Measurements from ENCODE around the gene COMMD8. TPM values are rescaled to one million over a fixed set of nuclear protein-coding genes. Genes with fewer than 3 reads are reported as not detected.

The COMMD8 gene
- total and polyA plus RNA-seq, 4 donors: 3.6 to 17.5 (median 9.0) TPM

GRCh38 chr4:47473141-47473750, 9.7 kb upstream of the COMMD8 start (continued):
- no peak for TF ChIP-seq CTCF (IDR thresholded peaks at IDR 0.05; ENCODE audit: low read depth, low read length, missing input control)
- TF ChIP-seq SP1 (IDR thresholded peaks at IDR 0.05): no peak

DNA sequence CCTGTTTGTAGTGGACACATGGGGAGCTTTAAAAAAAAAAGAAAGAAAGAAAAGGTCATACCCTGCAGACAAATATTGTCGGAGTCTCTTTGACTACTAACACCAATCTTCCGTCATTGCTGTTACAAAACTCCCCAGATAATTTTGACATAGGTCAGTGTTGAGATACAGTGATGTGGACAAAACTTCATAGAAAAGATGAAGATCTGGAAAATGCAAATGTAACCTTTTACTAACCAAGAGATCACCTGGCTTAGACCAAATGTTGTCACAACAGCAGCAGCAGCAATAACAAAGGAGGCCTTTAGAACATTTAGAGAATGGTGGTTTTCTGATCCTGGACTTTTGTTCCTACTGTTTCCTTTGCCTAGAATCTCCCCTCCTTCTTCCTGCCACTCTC, 8.1 kb upstream of the COMMD8 start:
- Histone ChIP-seq H3K4me3 (ENCODE audit: low read depth in 1 of 3, low read length in 3 of 3) (no peak overlapping the region), H3K36me3 (ENCODE audit: control insufficient read depth in 4 of 4, insufficient read depth in 3 of 4, low read depth in 1 of 4, low read length in 3 of 4) (no peaks in the 10 kb centered on the region), H3K4me1 (ENCODE audit: control insufficient read depth in 4 of 4, insufficient read depth in 4 of 4, low read length in 3 of 4) (no peaks in the 10 kb centered on the region), H3K9me3 (ENCODE audit: control insufficient read depth in 4 of 4, low read length in 3 of 4) (no peaks in the 10 kb centered on the region), H3K9ac (ENCODE audit: low read depth in 1 of 2, low read length in 2 of 2) (no peak overlapping the region), H3K27ac (ENCODE audit: low read depth in 1 of 2, low read length in 2 of 2) (no peak overlapping the region), H3K27me3 (ENCODE audit: control insufficient read depth in 4 of 4, insufficient read depth in 4 of 4, low read length in 3 of 4) (no peaks in the 10 kb centered on the region)
- DNase-seq (ENCODE audit: low spot score): no peak
- TF ChIP-seq HNF4A (conservative IDR thresholded peaks at IDR 0.05): no peak
- WGBS: 72% methylated on average over 2 of the region's 2 CpGs

GRCh38 chr4:47471064-47471463, 7.6 kb upstream of the COMMD8 start:
- no peaks in the 10 kb centered on the region for H3K4me1 ChIP-seq (ENCODE audit: control insufficient read depth in 4 of 4, insufficient read depth in 4 of 4, low read length in 3 of 4)
- WGBS: 66% methylated on average over 4 of the region's 4 CpGs
- TF ChIP-seq, protein P1, sequence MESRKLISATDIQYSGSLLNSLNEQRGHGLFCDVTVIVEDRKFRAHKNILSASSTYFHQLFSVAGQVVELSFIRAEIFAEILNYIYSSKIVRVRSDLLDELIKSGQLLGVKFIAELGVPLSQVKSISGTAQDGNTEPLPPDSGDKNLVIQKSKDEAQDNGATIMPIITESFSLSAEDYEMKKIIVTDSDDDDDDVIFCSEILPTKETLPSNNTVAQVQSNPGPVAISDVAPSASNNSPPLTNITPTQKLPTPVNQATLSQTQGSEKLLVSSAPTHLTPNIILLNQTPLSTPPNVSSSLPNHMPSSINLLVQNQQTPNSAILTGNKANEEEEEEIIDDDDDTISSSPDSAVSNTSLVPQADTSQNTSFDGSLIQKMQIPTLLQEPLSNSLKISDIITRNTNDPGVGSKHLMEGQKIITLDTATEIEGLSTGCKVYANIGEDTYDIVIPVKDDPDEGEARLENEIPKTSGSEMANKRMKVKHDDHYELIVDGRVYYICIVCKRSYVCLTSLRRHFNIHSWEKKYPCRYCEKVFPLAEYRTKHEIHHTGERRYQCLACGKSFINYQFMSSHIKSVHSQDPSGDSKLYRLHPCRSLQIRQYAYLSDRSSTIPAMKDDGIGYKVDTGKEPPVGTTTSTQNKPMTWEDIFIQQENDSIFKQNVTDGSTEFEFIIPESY (IDR thresholded peaks at IDR 0.05): no peak
- no peak for TF ChIP-seq JUND (IDR thresholded peaks at IDR 0.05)
- no peak for TF ChIP-seq YY1 (IDR thresholded peaks at IDR 0.05)
- TF ChIP-seq NR2F2 (IDR thresholded peaks at IDR 0.05): no peak
- TF ChIP-seq, protein P2, sequence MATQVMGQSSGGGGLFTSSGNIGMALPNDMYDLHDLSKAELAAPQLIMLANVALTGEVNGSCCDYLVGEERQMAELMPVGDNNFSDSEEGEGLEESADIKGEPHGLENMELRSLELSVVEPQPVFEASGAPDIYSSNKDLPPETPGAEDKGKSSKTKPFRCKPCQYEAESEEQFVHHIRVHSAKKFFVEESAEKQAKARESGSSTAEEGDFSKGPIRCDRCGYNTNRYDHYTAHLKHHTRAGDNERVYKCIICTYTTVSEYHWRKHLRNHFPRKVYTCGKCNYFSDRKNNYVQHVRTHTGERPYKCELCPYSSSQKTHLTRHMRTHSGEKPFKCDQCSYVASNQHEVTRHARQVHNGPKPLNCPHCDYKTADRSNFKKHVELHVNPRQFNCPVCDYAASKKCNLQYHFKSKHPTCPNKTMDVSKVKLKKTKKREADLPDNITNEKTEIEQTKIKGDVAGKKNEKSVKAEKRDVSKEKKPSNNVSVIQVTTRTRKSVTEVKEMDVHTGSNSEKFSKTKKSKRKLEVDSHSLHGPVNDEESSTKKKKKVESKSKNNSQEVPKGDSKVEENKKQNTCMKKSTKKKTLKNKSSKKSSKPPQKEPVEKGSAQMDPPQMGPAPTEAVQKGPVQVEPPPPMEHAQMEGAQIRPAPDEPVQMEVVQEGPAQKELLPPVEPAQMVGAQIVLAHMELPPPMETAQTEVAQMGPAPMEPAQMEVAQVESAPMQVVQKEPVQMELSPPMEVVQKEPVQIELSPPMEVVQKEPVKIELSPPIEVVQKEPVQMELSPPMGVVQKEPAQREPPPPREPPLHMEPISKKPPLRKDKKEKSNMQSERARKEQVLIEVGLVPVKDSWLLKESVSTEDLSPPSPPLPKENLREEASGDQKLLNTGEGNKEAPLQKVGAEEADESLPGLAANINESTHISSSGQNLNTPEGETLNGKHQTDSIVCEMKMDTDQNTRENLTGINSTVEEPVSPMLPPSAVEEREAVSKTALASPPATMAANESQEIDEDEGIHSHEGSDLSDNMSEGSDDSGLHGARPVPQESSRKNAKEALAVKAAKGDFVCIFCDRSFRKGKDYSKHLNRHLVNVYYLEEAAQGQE (IDR thresholded peaks at IDR 0.05): no peak
- TF ChIP-seq HNF4A (conservative IDR thresholded peaks at IDR 0.05): no peak
- TF ChIP-seq FOXA2 (IDR thresholded peaks at IDR 0.05): no peak
- no peak for TF ChIP-seq FOXA1 (IDR thresholded peaks at IDR 0.05)
- no peak for TF ChIP-seq MAX (IDR thresholded peaks at IDR 0.05)
- TF ChIP-seq TAF1 (conservative IDR thresholded peaks at IDR 0.05): no peak
- no peak for TF ChIP-seq GABPA (IDR thresholded peaks at IDR 0.05 in 1 of 2, conservative IDR thresholded peaks at IDR 0.05 in 1 of 2)
- no peak for TF ChIP-seq CTCF (IDR thresholded peaks at IDR 0.05; ENCODE audit: low read depth, low read length, missing input control)
- TF ChIP-seq ATF3 (IDR thresholded peaks at IDR 0.05): no peak
- TF ChIP-seq RAD21 (IDR thresholded peaks at IDR 0.05): no peak
- no peak for TF ChIP-seq HNF4G (IDR thresholded peaks at IDR 0.05)
- TF ChIP-seq EGR1 (IDR thresholded peaks at IDR 0.05; ENCODE audit: low read depth in 2 of 2): no peak
- no peak for TF ChIP-seq SP1 (IDR thresholded peaks at IDR 0.05)
- DNase-seq (ENCODE audit: low spot score): no peak
- no peaks in the 10 kb centered on the region for H3K27me3 ChIP-seq (ENCODE audit: control insufficient read depth in 4 of 4, insufficient read depth in 4 of 4, low read length in 3 of 4)
- H3K9me3 ChIP-seq (ENCODE audit: control insufficient read depth in 4 of 4, low read length in 3 of 4): no peaks in the 10 kb centered on the region
- H3K4me3 ChIP-seq (ENCODE audit: low read depth in 1 of 3, low read length in 3 of 3): no peak overlapping the region
- H3K36me3 ChIP-seq (ENCODE audit: control insufficient read depth in 4 of 4, insufficient read depth in 3 of 4, low read depth in 1 of 4, low read length in 3 of 4): no peaks in the 10 kb centered on the region
- no peak overlapping the region for H3K9ac ChIP-seq (ENCODE audit: low read depth in 1 of 2, low read length in 2 of 2)
- no peak overlapping the region for H3K27ac ChIP-seq (ENCODE audit: low read depth in 1 of 2, low read length in 2 of 2)

Measured in liver (tissue), 9 donors.